GM10266 (cell line): Measurements from ENCODE around the gene DCBLD1.
"Not testable (repeated sequence)": the region's sequence is repeated elsewhere in the genome, so short reads cannot be mapped to it uniquely, and the experiment has no call there.

Experiments
- DNase-seq: peaks from one replicate; pipeline ENCODE4 v3.0.0; 2012; ENCODE audit errors: extremely low spot score
- TF ChIP-seq, protein P1 (sequence below): IDR thresholded peaks from 2 replicates; pipeline ENCODE4 v1.5.1; 2012; ENCODE audit warnings: mild to moderate bottlenecking, low read depth; ENCODE audit not compliant: control insufficient read depth, insufficient read depth; ENCODE audit errors: missing control alignments

Gene DCBLD1

DNA sequence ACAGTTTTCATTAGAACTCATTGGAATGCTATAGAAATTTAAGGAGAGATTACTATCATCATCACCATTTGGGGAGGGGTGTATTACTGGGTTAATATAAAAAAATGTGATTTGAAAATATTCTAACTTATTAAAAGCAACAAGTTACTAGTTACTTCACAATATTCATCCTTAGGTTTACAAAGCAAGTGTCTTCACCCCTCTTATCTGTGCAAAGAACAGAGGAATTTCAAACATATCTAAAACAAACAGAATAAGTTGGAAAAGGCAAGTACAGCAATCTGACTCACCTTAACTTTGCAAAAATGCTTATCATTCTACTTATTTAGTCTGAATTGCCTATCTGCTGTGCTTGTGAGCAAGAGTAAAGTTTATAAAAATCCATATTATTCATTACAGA, 32.9 kb downstream of the DCBLD1 start:
- TF ChIP-seq, protein P1, sequence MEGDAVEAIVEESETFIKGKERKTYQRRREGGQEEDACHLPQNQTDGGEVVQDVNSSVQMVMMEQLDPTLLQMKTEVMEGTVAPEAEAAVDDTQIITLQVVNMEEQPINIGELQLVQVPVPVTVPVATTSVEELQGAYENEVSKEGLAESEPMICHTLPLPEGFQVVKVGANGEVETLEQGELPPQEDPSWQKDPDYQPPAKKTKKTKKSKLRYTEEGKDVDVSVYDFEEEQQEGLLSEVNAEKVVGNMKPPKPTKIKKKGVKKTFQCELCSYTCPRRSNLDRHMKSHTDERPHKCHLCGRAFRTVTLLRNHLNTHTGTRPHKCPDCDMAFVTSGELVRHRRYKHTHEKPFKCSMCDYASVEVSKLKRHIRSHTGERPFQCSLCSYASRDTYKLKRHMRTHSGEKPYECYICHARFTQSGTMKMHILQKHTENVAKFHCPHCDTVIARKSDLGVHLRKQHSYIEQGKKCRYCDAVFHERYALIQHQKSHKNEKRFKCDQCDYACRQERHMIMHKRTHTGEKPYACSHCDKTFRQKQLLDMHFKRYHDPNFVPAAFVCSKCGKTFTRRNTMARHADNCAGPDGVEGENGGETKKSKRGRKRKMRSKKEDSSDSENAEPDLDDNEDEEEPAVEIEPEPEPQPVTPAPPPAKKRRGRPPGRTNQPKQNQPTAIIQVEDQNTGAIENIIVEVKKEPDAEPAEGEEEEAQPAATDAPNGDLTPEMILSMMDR: no peak
- DNase-seq: no peak

DNA sequence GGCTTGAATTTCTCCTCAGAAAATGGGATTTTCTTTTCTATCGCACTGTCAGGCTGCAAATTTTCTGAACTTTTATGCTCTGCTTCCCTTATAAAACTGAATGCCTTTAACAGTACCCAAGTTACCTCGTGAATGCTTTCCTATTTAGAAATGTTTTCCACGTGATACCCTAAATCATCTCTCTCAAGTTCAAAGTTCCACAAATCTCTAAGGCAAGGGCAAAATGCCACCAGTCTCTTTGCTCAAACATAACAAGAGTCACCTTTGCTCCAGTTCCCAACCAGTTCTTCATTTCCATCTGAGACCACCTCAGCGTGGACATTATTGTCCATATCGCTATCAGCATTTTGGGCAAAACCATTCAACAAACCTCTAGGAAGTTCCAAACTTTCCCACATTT, 35.5 kb downstream of the DCBLD1 start:
- not testable (repeated sequence) for DNase-seq

DNA sequence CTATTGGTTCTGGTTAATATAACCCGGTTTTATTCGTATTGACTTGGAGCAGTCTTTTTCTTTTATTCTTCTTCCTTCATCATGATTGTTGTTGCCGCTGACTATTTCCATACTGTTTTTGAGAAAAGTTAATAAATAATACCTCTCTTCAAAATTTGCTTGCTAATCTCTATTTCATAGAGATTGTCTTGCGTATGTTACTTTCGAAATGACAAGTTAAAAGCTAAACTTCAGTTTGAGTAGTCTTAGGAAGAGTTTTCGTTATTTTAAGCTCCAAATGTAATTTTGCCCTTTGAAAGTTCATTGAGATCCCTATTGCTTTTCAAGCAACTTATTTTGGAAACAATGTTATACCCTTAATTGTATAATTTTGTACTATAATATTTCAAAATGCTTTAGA, 36.4 kb downstream of the DCBLD1 start:
- DNase-seq: no peak
- TF ChIP-seq, protein P1: no peak

DNA sequence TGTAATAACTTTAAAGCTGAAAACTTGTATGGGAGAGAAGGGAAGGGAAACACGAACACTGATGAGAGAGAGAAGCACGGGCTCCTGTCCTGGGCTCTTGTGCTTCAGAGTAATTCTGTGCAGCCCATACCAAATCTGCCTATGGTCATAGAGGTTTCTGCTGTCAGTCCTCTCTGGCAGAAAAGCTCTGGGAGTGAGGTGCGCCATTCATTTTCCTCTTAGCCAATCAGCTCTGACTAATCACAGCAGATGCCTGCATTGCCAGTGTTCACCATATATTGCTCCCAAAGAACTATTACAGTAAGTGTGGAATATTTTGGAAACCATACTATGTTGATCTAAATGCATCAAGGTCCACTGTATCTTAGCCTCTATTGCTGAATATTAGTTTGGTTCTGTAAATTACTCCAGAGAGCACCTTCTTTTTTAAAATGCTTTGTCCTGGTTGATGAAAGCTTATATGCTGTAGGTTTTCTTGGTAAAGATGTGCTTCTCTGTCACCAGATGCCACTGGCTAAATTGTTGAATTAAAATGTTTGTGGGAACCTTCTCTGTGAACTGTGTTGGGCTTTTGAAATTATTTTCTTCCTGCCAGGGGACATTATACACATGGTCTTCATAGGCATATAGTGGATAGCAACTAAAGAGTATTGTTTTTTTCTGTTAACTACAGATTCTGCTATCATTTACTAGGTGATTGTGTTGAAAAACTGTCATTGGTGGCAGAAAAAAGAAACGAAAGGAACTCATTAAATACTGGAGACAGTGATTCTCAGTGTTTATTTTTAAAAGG, 38.3 kb downstream of the DCBLD1 start:
- no peak for DNase-seq
- TF ChIP-seq, protein P1: no peak

DNA sequence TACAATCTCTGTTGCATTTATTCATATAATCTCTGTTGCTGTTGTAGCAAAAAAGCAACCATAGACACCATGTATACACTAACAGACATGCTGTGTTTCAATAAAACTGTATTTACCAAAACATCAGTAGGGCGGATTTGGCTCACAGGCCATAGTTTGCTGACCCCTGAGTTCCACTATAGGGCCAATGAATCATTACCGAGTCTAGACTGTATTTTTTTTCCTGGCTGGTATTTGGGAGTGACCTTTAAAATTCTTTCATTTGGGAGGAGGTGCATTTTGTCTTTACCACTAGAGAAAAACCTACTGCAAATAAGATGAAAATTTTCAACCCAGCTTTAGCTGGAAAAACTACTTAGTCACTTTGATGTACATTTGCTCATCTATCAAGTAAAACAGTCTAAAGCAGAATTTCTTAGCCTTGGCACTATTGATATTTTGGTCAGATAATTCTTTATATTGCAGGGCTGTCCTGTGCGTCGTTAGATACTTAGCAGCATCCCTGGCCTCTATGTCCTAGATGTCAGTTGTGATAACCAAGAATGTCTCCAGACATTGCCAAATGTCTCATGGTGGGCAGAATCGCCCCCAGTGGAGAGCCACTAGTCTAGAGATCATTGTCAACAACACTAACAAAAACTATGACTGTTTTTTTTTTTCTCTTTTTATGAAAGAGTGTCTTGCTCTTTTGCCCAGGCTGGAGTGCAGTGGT, 39.5 kb downstream of the DCBLD1 start:
- TF ChIP-seq, protein P1: no peak
- DNase-seq: no peak

DNA sequence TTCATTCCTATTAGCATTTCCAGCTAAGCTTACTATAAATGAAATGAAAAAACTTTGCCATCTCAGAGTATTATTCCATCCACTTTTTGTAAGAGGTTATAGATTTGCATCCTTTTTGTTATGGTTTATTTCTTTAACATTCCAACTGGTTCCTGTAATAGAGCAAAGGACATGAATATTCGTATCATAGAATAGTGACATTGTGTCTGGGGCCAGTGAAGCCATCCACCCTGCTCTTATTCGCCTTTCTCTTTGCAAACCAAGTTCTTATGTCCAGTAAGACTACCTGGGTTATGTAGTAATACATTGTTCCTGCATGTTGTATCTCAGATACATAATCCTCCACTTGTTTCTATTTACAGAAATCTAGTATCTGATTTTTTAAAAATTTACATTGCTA, 43.1 kb downstream of the DCBLD1 start:
- DNase-seq: no peak
- TF ChIP-seq, protein P1: no peak

DNA sequence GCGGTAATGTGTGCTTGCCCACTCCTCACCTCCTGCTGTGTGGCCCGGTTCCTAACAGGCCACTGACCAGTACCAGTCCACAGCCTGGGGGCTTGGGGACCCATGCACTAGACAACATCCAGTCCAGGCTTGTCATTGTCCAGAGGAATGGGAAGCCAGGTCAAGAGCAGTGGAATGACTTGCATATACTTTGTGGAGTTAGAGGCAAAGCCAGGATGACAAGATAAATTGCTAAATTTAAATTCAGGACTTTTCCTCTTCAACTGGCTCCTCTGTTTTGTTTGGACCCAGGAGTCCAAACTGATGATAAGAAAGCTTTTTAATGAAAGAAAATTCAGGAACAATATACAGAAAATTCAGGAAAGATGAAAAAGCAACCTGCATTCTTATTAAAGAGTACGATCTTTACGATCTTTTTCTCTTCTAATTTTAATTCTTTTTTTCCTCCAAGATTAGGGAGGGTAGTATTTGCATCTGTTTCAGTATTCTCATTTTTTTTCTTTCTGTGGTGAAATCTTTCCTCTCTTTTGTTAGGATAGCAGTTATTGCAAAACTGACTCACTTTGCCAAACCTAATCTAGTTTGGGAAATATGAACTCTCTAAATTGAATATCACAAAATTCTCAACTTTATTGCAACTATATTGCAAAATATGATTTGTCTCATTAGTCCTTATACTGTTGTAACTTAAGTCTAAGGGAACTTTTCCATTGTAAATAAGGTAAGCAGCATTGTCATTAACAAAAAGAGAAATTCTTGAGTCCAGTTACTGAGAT, 48.2 kb downstream of the DCBLD1 start:
- TF ChIP-seq, protein P1: no peak
- DNase-seq: no peak
